LNCaP clone FGC (cell line): ENCODE results near the gene VBP1.

Experiments used
- DNase-seq: peaks from one replicate; pipeline ENCODE4 v3.0.0-alpha.2; 2011; ENCODE audit warnings: low read depth
- H3K4me3 ChIP-seq: 2 replicates; pipeline ENCODE4 v1.5.1; 2011; ENCODE audit warnings: mild to moderate bottlenecking, low read depth, low read length, control low read depth
- TF ChIP-seq, protein P1 (sequence below): IDR thresholded peaks from 2 replicates; pipeline ENCODE4 v1.5.1; 2012; ENCODE audit warnings: mild to moderate bottlenecking; ENCODE audit not compliant: control insufficient read depth, insufficient read depth; ENCODE audit errors: extremely low read depth

The VBP1 gene

DNA sequence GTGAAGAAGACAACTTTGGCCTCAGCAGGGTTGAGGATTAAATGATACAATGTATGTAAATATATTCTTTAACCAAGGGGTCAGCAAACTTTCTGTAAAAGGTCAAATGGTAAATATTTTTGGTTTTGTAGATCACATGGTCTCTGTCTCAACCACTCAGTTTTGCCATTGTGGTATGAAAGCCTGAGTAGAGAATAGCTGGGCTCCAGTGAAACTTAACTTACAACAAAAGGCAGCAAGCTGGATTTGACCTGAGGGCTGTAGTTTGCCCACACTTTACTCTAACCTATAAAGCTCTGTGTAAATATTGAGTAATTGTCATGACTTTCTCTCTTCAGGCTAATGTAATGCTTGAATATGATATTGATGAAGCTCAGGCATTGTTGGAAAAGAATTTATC, 19.6 kb downstream of the VBP1 start:
- no peak overlapping the region for H3K4me3 ChIP-seq
- no peak for DNase-seq
- TF ChIP-seq, protein P1, sequence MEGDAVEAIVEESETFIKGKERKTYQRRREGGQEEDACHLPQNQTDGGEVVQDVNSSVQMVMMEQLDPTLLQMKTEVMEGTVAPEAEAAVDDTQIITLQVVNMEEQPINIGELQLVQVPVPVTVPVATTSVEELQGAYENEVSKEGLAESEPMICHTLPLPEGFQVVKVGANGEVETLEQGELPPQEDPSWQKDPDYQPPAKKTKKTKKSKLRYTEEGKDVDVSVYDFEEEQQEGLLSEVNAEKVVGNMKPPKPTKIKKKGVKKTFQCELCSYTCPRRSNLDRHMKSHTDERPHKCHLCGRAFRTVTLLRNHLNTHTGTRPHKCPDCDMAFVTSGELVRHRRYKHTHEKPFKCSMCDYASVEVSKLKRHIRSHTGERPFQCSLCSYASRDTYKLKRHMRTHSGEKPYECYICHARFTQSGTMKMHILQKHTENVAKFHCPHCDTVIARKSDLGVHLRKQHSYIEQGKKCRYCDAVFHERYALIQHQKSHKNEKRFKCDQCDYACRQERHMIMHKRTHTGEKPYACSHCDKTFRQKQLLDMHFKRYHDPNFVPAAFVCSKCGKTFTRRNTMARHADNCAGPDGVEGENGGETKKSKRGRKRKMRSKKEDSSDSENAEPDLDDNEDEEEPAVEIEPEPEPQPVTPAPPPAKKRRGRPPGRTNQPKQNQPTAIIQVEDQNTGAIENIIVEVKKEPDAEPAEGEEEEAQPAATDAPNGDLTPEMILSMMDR, result no peak

DNA sequence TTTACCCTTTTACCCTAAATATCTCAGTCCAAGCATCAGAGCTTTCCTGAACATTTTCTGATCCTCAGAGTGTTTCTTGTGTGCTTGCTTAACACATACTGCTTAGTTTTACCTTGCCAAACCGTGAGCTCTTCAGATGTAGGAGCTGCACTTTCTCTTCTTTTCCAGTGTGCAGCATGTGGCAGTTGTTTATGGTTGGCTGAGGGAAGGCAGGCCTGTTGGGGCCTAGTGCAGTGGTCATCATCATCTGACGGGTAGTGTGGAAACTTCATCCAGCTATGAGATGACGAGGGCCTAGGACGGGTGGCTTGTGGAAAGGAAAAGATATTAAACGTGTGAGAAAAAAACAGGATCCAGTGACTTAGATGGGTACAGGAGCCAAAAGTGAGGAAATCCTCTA, 21.5 kb downstream of the VBP1 start:
- TF ChIP-seq, protein P1, result no peak
- no peak for DNase-seq
- H3K4me3 ChIP-seq, result no peak overlapping the region

DNA sequence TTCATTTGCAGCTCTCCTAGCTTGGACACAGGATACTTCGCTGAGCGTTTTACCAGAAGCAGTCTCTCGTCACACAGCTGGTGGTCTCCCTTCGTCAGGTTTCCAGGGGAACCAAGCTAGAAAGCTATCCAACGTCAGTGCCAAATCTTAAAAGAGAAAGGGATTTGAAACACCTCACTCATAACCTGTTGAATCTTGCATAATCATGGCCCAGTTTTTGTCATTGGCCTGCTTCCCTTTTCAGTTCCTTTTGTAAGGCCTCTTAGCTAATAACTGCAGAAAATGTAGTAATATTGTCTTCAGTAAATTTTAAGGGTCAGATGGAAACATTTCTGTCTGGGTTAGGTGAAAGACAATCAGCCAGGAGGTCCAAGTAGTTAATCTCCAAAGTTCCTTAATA, 26.0 kb downstream of the VBP1 start:
- TF ChIP-seq, protein P1, result no peak

DNA sequence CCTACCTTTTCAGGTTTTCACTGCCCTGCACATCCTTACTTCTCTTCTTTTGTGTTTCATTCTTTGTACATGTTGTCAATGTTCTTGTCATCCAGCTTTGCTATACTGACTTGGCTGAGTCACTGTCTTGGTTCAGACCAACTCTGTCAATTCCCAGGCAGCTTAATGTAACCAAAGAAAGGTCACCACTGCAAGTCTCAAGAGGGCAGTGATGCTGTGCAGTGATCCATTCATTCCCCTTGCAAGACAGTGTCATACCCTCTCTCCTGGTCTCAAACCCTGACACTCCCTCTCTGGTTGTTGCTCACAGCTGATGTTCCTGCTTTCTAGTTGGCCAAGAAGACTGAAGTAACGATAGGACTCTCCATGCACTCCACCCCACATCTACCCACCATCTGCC, 30.5 kb downstream of the VBP1 start:
- no peak for DNase-seq
- TF ChIP-seq, protein P1, result no peak
- H3K4me3 ChIP-seq, result no peak overlapping the region

More for the DNA sequence above, 26.0 kb downstream of the VBP1 start:
- DNase-seq, result no peak
- H3K4me3 ChIP-seq, result no peak overlapping the region

DNA sequence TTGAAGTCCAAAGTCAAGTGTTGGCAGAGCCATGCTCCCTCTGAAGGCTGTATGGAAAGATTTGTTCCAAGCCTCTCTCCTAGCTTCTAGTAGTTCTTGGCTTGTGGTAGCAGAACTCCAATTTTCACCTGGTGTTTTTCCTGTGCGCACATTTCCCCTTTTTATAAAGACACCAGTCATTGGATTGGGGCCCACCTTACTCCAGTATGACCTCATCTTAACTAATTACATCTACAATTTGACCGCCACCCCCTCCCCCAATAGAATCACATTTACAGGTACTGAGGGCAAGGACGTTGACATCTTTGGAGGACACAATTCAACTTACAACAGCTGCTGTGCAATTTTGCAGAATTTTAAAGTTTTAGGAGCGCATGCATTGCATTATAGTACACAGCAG, 31.2 kb downstream of the VBP1 start:
- H3K4me3 ChIP-seq, result no peak overlapping the region
- TF ChIP-seq, protein P1, result no peak
- no peak for DNase-seq

DNA sequence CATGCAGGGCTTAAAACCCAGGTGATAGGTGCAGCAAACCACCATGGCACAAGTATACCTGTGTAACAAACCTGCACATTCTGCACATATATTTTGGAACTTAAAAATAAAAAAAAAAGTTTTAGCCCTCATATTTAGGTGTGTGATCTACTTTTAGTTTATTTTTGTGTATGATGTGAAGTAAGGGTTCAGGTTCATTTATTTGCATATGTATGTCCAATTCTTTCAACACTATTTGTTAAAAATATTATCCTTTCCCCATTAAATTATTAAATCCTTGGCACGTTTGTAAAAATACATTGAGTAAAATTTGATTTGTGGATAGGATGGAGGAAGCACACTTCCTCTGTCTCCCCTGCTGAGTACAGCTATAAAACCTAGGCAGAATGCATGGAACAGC, 35.1 kb downstream of the VBP1 start:
- DNase-seq, result no peak
- H3K4me3 ChIP-seq, result no peak overlapping the region
- TF ChIP-seq, protein P1, result no peak

DNA sequence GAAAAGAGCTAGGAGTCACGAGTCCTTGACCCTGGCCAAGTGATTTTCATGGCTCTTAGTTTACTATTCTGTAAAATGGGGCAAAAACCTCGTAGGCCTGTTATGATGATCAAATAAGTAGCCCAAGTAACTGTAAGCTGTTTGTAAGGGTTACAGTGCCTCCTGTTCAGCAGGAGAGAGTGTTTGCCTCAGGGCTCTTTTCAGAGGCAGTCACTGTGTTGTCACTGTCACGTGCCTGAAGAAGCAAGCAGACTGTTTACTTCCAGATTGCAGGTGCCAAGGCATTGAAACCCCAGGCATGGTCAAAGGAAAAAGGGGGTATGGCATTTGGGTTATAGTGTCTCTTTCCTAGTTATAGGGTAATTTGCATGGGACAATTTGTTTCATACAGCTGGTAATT, 43.5 kb downstream of the VBP1 start:
- H3K4me3 ChIP-seq, result no peak overlapping the region
- no peak for DNase-seq
- TF ChIP-seq, protein P1, result no peak
